LHCN-M2 (cell line): ENCODE data around the gene KCNIP4. TPM values are rescaled to one million over a fixed set of nuclear protein-coding genes. Genes with fewer than 3 reads are reported as not detected.
A peak's percentile ranks its signal among the peaks of the same experiment; 100 is the strongest.

ENCODE experiments used
- DNase-seq: peaks from one replicate; pipeline ENCODE4 v3.0.0-alpha.2; 2012; ENCODE audit warnings: low read depth
- total RNA-seq: library from RNA; depleted of rRNA; stranded (reverse); fragments of >200 nt; gene quantifications from 2 replicates; pipeline ENCODE4 v1.2.3, GENCODE V29; 2014

Gene KCNIP4
- total RNA-seq, 1 experiment from 2014 or later, result not detected

- peak; percentile 11 for DNase-seq
Observed at GRCh38 chr4:21469438-21470300, 478.9 kb downstream of the KCNIP4 start.

GRCh38 chr4:21467551-21467950, 481.0 kb downstream of the KCNIP4 start:
- DNase-seq, result no peak

GRCh38 chr4:21457086-21457840, 491.3 kb downstream of the KCNIP4 start:
- DNase-seq, result no peak

- no peak for DNase-seq
Observed at GRCh38 chr4:21454831-21455230, 493.7 kb downstream of the KCNIP4 start.

GRCh38 chr4:21454201-21454600, 494.4 kb downstream of the KCNIP4 start:
- DNase-seq, result no peak

DNA sequence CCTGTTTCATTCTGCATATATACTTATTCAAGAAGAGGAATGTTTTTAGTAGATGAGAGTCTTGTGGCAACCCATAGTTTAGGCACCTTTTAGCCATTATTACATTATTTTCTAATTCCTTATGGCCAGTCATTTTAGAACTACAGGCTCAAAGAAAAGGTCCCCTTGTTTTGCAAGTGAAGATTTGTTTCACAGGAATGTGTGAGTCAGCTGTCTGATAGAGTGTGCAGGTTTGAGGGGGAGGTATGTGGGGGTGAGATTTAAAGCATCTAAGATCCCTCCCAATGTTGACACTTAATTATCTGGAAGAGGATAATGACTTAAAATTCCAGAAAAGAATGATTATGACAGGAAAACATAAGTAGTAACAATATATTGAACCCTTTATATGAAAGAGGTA, 495.6 kb downstream of the KCNIP4 start:
- DNase-seq, result no peak

DNA sequence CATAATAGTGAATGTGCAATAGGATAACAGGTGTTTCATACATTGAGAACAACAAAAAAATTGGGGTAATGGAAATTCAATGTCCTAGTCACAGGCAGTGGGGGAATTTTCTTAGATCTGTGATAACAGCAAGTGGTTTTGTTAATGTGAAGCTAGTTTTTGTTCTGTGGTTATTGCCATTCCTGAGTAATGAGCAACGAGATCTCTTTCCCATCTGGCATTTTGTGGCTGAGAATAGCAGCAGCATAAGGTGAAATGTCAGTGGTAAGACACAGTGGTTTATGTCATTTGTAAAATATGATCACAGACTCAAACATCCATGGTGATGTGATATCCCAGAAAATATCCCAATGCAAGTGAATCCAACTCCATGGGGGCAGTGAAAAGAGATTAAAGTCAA, 497.5 kb downstream of the KCNIP4 start:
- DNase-seq, result peak; percentile 38

DNA sequence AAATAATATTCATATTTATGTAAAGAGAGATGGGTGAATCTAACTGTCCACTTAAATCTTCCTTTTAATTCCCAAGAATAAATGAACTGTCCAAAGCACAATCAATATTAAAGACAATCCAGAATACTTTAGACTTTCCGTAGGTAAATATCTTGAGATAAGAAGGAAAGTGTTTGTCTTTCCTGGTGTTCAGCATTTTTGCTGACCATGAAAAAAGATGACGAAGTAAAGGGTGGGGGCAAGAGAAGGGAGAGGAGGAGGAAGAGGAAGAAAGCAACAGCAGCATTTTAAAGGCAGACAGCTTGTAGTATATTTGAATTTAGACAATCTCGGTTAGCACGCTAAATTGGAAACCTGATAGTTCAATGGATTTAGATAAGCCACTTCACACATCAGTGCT, 498.2 kb downstream of the KCNIP4 start:
- DNase-seq, result no peak

- no peak for DNase-seq
Observed at GRCh38 chr4:21447301-21448054, 501.1 kb downstream of the KCNIP4 start.

GRCh38 chr4:21420166-21420565, 528.4 kb downstream of the KCNIP4 start:
- no peak for DNase-seq

DNA sequence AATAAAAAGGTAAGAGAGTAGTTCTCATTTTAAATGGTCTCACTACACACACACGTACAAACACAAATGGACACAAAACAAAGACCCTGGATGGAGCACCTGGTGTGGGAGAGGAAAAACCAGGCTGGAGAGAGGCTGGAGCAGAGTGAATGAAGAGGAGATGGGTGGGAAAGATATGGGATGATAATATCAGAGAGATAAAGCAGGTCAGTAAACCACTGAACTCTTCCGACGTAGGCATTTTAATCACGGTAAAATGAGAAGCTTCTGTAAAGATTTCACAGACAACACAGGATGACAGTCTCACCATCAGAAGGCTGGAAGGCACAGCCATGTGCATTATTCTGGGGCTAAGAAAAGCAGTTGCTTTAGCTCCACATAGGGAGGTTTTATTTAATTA, 532.8 kb downstream of the KCNIP4 start:
- DNase-seq, result no peak

DNA sequence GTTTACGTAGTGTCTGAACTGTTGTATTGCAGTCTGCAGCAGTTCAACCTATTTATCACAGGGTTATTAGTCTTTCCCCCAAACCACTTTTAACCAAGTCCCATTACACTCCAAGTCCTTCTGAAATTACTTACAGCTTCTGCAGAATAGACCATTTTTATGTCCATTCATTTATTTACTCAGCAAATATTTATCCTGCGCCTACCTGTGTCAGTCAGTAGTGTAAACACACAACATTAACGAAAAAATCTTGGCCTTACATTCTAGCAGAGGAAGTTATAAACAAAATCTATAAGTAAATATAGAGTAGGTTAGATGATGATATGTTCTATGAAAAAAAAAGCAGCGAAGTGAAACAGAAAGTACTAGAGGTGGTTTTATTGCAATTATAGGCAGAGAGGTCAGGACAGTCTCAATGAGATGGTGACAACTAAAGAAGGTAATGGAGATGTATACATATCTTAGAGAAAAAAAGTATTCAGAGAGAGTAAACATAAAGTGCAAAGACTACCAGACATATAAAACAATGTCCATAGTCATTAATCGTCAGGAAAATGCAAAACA, 534.7 kb downstream of the KCNIP4 start:
- DNase-seq, result no peak

GRCh38 chr4:21411086-21411485, 537.5 kb downstream of the KCNIP4 start:
- DNase-seq, result no peak

GRCh38 chr4:21410372-21410771, 538.2 kb downstream of the KCNIP4 start:
- DNase-seq, result no peak

DNA sequence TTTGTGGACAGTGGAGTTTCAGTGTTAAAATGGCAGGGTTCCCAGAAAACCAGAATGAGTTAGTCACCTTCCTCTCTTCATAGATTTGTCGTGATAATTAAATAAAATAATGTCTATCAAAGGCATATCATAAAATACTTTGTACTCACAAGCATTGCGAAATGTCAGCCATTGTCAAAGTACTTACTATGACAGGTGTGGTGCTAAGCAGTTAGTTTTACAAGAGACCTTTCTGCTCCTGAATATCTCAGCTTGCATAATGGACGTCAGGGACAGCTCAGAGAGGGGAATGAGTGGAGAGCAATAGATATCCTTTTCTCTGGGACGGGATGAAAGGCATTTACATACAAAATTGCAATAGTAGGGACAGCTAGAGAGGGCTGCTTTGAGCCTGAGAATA, 560.9 kb downstream of the KCNIP4 start:
- DNase-seq, result no peak

- DNase-seq, result no peak
Observed at GRCh38 chr4:21386166-21386780, 562.3 kb downstream of the KCNIP4 start.

GRCh38 chr4:21385706-21386105, 562.9 kb downstream of the KCNIP4 start:
- no peak for DNase-seq

DNA sequence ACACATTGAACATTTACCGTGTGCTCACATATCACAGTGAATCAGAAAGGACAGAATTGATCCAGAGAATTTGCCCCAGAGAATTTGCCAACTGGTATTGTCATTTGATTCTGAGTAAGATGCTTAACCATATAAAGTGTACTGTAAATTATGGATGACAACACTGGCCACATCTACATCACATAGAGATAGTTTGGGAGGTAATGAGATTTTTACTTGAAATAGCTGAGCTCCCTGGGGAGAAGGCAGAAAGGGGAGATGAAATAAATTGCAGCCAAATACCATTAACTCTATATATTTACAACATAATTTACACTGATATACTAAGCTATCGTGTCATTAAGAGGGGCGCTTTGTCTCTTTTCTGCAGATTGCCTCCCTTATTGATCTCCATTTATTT, 564.0 kb downstream of the KCNIP4 start:
- DNase-seq, result no peak

DNA sequence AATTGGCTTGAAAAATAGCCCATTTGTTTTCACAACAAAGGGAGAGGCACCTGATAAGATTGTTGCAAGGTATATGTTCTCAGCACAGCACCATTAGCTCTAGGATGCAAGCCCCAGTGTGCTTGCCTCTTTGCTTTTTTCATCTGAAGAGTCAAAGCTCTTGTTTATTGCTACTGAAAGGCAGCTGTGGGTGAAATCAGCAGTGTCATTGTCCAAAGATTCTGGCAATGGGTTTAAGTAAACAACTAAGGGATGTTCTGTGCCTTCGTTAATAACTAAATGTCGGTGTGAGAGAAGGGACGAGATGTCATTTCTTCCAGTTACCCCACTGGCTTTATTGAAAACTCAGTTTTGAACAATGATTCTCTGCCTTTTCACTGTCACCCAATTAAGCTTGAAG, 567.7 kb downstream of the KCNIP4 start:
- no peak for DNase-seq

DNA sequence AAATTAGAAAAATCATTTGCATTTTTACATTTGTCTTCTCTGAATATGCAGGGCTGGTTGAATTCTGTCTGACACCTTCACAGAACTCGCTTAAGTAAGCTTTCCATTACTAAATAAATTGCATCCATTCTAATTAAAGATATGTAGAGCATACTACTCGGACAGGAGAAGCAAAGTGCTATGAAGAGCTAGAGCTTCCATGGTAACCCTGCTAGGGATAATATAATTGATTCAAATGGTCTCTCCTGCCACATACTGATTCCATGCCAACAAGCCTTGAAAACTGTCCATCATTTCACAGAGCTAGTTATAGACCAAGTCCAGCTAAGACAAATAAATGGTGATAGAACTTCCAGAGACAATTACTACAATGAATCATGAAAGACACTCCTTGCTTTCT, 571.5 kb downstream of the KCNIP4 start:
- no peak for DNase-seq

- no peak for DNase-seq
Observed at GRCh38 chr4:21376176-21376575, 572.4 kb downstream of the KCNIP4 start.
